Superior temporal gyrus (tissue), 1 donor: ENCODE measurements around the gene PRKG2.
"Not testable (repeated sequence)": the region's sequence is repeated elsewhere in the genome, so short reads cannot be mapped to it uniquely, and the experiment has no call there.

ENCODE experiments used
- DNase-seq: peaks from one replicate; pipeline ENCODE4 v3.0.0-alpha.2; 2016; ENCODE audit errors: extremely low spot score

Gene PRKG2

DNA sequence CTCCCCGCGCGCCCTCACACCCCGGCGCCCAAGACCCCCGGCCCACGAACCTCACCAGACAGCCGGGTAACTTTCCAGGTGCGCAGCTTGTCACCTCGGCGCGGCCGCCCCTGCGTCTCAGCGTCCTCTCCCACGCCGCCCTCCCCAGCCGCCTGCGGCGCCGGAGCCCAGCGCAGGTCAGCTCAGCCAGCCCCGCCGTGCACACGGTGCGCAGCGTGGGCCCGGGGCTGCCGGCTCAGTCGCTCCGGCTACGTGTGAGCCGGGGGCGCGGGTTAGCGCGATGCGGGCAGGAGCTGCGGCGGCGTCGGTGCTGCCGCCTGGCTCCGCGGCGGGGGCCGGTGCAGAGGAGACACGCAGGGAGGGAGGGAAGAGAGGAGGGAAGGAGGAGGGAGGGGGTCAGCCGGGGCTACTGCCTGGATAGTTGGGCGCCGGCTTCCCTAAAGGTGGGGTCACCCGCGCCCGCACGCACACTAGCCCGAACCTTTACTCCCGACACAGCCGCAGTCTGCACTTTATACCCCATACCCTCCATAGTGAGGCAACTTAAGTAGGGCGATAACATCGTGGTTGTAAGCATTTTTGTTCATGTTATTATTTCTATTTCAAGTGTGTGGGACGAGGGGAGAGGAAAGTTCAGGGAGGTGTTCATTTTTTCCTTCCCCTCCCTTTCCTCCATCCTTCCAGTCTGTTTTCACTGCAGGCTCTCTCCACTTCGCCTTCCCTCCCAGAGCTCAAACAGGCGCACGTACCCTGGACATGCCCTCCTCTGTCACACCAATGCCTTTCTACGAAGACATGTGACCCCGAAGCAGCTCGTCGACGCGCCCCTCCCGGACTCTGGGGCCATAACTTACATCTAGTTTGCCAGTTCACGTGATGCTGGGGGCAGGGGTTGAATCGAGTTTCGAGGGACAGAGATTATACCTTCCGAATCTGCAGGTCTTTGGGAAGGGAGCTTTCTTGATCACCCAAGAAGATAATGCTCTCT lies at the start of gene PRKG2:
TSS of gene PRKG2 (minus strand) at position 342 of the 988 bp plus-strand sequence. CDS start 10,175 bp downstream, outside the sequence.
- no peak for DNase-seq

DNA sequence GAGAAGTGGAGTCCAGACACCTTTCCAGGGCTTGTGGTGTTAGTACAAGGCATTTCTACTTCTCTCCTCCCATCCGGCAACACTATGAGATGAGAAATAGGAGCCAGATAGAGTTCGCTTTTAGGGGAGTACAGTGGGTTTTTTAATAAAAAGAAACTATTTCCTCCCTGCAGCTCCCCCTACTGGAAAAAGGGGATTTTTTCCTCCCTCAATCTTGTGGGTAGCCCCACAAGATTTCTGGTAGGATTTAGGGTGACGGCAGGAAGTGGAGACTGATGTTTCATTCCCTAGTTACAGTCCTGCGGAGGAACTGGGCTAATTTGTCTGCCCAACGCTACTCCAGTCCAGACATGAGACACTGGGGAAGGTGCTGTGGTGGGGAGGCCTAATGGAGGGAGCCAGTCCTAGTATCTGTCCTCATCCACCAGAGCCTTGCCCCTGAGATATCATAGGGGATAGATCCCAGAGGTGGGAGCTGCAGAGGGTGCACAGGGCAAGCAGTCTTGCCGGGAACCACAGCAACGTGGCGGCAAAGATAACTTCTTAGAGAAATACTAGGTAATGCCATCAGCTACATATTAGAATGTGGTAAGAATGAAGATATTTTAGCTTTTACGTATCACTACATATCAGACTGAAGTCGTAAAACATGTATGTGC lies 45.5 kb upstream of the PRKG2 start:
- DNase-seq: no peak

GRCh38 chr4:81258841-81259550 lies 44.0 kb upstream of the PRKG2 start:
- DNase-seq: no peak

GRCh38 chr4:81257816-81258215 lies 42.8 kb upstream of the PRKG2 start:
- no peak for DNase-seq

DNA sequence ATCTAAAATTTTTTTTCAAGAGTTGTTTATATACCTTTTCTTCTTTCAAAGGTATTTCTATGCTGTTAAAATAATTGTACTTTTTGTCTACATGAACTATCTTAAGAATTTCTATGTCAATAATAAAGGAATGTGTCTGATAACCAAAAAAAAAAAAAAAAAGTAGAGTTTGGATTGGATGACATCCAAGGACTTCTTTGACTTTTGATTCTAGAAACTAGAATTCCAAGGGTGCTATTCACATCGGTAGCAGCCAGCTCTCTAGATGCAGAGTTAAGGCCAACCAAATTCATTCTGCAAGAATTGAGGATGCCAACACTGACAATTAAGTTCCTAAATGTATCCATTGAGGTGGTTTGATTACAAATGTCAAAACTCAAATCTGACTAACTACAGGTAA lies 42.0 kb upstream of the PRKG2 start:
- no peak for DNase-seq

GRCh38 chr4:81256059-81256970 lies 41.3 kb upstream of the PRKG2 start:
- DNase-seq: no peak

DNA sequence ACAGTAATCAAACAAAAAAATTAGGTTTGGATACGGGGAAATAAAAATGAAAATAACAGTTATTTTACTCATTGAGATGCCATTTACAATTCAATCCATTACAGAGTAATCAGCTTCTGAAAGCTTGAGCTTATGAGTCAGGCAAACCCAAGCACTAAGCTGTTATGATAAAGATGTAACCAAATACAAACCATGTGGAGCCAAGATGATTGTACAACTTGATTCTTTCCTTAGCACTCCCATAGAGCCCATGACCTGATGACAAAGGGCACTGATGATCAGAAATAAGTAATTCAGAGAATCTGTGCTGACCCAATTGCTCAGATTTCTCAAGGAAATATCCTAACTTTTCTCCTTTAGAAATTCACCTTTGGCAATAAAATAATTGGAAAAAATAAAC lies 40.5 kb upstream of the PRKG2 start:
- no peak for DNase-seq

DNA sequence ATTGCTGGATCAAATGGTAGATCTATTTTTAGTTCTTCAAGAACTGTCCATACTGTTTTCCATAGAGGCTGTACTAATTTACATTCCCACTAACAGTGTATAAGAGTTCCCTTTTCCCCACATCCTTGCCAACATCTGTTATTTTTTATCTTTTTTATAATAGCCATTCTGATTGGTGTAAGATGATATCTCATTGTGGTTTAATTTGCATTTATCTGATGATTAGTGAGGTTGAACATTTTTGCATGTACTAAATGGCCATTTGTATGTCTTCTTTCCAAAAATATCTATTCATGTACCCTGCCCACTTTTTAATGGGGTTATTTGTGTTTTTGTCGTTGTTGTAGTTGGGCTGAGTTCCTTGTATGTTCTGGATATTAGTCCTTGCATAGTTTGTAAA lies 35.4 kb upstream of the PRKG2 start:
- DNase-seq: no peak

DNA sequence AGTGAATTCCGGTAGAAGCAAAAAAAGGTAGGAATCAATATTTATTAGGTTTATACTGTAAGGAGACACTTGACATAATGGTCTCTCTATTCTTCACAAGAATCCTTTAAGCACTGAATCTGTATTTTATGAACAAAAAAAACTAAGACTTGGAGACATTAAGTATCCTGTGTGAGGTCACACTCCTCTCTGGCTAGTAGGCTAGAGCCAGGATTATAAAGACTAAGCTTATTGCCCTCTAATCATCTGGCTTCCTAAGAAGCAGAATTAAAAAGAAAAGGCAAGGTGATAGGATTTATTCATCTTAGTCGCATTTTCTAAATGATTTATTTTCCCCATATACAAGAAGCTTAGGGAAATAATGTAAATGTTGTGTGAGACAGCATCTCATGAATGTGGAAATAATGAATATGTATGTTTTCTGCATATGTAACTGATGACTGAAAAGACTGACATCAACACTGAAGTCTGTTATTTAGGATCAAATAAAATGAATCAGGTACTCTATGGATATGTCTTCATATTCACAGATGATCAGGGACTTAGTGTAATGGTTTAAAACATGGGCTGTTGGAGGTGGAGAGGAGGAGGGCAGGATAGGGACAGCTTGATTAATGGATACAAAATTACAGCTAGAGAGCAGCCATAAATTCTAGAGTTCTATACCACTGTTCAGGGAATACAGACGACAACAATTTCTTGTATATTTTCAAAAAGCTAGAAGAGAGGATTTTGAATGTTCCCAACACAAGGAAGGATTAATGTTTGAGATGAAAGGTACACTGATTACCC lies 30.4 kb upstream of the PRKG2 start:
- no peak for DNase-seq

DNA sequence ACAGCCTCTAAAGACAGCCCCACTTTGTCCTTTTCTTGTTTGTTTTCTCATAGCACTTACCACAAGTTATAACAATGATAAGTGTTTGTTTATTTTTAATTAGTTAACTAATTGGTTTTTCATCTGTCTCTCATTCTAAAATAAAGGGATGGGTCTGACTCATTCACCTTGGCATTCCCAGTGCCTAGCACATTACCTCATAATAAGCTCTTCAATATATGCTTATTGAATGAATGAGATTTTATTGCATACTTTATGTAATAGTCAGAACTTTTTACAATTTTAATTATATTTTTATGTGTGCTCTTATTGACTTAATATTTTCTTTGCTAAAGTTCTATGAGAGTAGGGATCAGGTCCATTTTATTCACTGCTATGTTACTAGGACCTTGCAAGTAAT lies 22.8 kb upstream of the PRKG2 start:
- no peak for DNase-seq

DNA sequence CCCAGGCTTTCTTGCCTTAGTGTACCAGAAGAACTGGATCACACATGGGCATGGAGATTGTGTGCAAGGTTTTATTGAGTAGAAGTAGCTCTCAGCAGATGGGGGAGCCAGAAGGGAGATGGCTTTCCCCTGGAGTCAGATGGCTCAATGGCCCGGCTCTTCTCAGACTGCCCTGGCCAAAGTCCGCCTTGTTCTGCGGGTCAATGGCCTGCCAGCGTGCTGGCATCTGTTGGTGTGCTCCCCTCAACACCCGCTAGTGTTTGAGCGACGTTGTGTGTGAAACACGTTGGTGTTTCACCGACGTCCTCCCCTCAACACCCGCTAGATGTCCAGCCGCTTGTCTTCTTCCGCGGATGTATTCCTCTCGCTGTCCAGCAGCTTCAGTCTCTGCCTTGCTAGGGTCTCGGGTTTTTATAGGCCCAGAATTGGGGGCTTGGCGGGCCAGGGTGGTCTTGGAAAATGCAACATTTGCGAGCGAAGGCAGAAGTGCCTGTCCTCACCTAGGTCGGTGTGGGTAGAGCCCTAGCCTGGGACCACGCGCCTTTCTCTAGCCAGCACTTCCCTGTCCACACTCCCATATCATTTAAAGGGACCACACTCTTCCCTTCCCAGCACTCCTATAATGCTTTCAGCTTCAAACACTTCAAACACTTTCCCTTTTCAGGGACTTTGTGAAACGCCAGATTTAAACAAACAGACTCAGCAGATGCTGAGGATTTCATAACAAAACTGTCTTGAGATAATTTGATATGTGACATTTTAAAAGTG lies 21.1 kb upstream of the PRKG2 start:
- DNase-seq: no peak

GRCh38 chr4:81227968-81228367 lies 12.9 kb upstream of the PRKG2 start:
- no peak for DNase-seq

GRCh38 chr4:81227138-81227537 lies 12.1 kb upstream of the PRKG2 start:
- DNase-seq: no peak

DNA sequence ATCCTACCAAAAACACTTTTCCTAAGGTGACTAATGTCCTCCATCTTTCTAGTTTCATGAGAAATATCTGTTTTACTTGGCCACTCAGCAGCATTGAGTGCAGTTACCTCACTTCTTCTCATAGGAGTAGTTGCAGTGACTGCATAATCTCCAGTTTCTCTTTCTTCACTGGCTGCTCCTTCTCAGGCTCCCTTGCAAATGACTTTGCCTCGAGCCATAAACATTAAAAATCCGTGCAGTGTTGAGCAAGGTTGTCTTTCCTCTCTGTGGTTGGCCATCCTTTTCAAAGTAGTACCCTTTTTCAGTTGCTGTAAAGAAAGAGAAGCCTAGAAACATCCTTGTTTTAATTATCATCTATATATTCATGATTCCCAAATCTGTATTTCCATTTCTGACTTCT lies 10.2 kb upstream of the PRKG2 start:
- no peak for DNase-seq

DNA sequence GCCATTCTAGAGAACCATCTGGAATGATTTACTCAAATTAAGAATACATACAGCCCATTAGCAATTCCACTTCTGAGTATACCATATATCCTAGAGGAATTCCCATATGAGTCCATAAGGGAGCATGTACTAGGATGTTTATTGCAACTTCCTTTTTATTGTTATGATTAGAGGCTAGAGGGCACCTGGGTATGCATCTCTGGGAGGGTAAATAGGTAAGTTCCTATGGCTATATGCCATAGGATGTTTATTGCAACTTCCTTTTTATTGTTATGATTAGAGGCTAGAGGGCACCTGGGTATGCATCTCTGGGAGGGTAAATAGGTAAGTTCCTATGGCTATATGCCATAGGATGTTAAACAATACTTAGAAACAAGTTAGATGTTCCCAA lies 7.1 kb upstream of the PRKG2 start:
- not testable (repeated sequence) for DNase-seq

DNA sequence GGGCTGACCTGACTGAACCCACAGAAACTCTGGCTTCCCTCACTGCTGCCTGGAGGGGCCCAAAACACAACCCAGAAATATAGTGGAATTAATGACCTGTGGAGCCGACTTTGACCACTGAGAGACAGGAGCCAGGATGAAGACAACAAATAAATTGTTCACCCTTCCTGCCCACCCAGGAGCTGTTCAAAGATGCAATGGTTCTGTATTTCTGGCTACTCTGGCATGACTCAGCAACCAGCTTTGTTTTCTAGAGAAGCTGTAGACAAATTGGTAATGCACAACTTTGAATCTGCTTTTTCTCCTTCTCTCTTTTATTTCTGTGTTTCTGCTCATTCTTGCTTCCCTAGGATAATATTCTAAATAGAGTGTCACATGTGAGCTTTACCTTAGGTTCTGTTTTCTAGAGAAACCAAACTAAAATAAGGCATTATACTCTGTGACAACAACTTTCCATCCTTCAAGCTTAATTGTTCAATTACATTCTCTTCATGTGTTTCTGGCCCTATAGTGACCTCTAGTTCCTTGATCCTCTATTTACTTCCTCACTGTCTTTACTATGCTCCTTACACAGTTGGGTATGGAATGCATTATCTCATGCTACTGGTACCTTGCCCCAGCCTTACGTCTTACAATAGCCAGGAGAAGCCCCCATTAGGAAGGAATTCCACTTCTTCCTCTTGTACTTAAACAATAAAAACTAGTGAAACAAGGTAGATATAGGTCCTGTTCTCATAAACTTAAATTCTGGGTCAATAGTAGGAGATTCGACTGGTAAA lies 6.5 kb upstream of the PRKG2 start:
- DNase-seq: no peak

DNA sequence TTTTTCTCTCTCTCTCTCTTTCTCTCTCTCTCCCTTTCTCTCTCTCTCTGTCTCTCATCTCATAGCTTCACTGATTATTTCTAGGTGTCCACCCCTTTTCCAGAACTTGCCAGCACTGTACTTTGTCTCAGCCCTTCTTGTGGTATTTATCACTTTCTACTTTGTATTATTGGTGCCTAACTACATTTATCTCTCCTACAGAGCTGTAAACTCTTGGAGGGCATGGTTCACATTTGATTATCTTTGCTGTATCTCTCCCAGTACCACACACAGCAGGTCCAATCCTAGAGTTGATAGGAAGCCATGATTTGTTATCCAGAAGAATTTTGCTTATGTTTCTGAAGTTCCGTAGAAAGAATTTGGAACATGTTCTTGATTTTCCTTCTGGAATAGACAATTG lies 5.2 kb upstream of the PRKG2 start:
- no peak for DNase-seq

GRCh38 chr4:81218206-81218605 lies 3.2 kb upstream of the PRKG2 start:
- no peak for DNase-seq

- DNase-seq: no peak
Observed at GRCh38 chr4:81217779-81218178, 2.8 kb upstream of the PRKG2 start.
